GM21786 (cell line): ENCODE data around the gene TCF20.

Source experiments
- ATAC-seq: cut with Tn5 transposase; IDR thresholded peaks from one replicate; pipeline ENCODE4 v1.9.1; 2021; ENCODE audit not compliant: unreplicated experiment

Gene TCF20

DNA sequence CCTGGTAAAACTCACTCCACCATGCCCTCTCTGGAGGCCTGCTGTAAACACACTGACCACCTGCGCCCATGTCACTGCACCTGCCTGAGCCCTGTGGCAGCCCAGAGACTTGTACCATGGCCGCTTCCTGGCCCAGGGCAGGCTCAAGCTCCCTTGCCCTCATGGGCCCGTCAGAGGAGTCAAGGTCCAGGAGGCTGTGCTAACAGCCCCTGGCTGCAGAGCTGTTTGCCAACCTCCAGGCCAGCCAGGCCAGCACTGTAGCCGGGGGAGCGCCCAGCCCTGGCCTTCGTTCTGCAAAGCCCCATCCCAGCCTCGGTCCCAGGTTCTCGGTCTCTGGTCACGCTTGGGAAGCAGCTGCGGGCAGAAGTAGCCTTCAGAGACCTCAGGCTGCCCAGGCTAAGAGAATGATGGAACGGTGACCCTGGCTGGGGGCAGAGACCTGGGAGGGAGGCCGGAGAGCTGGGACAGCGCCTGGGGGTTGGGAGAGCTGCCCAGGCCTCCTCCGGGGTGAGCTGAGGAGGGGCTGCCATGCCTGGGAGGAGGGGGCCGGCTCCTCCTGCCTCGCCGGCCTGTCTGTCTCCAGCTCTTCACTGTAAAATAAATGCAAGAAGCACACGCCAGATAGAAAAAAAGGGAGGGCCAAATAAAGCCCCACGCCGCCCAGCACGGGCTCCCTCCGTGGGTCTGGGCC lies 11.9 kb upstream of the TCF20 start:
- no peak for ATAC-seq

DNA sequence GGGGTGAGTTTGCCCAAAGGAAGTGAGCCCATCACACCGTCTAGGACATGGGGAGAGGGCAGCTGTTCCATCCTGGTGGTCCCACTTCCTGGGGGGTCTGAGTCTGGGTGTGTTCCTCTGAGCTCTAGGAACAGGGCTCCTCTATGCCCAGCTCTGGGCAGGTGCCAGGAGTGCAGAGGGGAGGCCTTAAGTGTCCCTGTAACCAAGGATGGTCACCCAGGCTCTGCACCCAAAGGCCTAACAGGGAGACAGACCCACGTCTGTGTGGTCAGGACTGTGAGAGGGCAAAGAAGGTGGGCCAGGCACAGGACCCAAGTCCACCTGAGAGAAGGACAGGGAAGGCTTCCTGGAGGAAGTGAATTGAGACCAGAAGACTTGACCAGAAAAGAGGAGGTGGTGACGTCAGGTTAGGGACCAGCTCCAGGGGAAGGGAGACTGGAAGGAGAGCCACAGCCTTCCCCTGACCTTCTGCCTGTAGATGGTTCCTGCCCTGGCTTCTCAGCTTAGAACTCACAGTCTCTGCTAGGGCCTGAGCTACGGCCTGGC lies 11.3 kb upstream of the TCF20 start:
- no peak for ATAC-seq

- ATAC-seq: no peak
These were observed 10.8 kb upstream of the TCF20 start for GRCh38 chr22:42281284-42281683.

- no peak for ATAC-seq
These were observed 10.4 kb upstream of the TCF20 start for GRCh38 chr22:42280836-42281235.

- ATAC-seq: no peak
These were observed 9.7 kb upstream of the TCF20 start for GRCh38 chr22:42280140-42280539.

- no peak for ATAC-seq
These were observed 9.1 kb upstream of the TCF20 start for GRCh38 chr22:42279425-42280020.

DNA sequence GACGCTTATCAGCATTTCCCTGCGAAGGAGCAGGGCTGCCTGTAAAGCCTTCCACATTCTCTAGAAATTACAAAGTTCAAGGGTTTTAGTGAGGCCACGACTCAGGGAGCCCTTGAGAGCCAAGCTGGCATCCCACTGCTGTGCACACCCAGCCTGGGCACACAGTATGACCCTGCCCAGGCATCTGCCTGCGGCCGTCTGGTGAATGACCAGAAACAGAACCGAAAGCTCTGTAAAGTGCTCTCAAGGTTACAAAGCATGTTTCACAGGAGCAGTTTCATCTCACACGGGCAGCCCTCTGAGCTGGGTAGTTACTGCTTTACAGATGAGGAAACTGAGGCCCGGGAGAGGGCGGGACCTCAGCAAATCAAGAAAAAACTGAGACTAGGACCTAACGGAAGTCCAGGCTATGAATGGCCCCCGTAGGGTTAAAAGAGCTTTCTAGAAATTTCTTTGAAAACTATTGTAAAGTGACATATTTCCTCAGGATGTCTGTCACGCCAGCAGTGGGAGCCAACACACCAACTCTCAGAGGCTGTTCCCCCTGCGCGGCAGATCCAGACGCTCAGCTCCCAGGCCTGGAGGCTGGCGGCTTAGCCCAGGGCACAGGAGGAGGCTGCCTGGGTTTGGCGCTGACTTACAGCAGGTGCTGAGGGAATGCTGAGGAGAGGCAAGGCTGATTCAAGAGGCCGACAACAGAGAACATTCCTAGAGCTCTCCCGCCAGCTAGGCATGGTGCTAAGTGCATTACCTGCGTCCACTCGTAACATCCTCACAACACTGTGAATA lies 7.7 kb upstream of the TCF20 start:
- no peak for ATAC-seq

DNA sequence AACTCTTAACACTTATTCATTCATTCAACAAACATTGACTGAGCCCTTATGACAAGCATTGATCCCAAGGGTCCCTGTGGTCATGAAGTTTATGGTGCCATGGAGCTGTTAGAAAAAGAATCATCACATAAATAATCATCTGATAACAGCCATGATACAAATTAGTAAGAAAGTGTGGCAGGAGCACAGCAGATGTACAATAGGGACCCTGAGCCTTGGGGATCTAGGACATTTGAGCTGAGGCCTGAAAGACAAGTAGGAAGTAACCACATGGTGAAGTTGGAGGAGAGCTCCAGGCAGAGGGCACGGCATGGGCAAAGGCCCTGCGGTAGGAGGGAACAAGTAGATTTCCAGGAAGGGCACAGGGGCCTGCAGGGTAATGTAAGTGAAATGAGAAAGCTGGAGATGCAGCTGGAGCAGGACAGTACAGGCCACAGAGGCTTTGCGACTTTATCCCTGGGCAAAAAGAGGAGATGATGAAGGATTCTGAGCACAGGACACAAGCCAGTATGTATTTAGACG lies 6.8 kb upstream of the TCF20 start:
- no peak for ATAC-seq

DNA sequence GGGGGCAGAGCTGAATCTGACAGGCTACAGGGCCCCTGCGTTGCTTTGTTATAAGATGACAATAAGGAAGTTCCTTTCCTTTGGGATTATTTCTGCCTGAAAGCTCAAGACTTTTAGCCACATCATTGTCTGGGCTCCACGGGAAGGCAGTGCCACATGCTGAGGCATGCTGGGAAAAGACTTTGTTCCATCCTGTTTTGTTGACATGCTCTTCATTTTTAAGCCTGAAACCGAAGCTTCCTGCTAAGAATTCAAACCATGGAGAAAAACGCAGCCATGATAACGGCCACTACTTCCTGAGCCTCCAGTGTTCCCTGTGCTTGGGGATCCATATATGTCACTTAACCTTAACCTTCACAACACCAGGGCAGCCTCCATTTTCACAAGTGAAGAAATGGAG lies 5.5 kb upstream of the TCF20 start:
- no peak for ATAC-seq

DNA sequence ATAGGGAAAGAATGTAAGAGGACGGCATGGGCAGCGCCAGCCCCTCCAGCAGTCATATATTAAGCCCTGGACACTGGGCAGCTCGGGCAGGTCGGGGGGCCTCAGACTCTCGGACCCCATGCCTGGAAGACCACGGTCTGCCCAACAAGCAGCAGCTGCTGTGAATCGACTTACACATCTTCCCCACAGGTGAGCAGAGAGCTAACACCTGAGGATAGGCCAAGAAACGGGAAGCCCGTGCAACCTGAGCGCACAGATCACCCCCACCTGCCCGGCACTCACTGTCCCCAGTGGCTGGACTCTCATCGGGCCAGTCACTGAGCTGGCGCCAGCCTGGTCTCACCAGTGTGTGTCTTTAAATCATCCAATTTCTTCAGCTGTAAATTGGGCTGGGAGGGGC lies 4.7 kb upstream of the TCF20 start:
- no peak for ATAC-seq

- ATAC-seq: no peak
These were observed 3.5 kb upstream of the TCF20 start for GRCh38 chr22:42273855-42274451.

DNA sequence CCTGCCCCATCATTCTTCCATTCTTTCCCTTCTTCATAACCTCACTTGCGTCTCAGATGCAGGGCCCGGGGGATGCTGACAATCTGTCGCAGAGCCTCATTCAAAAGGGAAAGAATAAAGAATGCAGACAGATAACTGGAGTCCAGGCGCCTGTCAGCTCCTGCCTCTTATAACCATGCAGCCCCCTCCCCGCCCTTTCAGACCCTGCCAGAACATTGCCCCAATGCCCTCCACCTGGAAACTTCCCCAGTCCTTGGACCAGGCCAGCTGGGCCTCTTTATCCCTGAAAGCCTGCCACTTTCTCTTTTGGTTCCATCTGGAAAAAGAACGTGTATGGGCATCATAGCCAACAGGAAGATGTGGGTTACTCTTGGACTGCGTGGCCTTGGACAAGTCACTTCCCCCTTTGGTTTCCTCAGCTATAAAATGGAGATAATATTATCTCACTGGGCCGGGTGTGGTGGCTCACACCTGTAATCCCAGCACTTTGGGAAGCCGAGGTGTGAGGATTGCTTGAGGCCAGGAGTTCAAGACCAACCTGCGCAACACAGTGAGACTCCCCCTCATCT lies 2.1 kb upstream of the TCF20 start:
- ATAC-seq: no peak

GRCh38 chr22:42271906-42272305 lies 1.5 kb upstream of the TCF20 start:
- no peak for ATAC-seq

- ATAC-seq: no peak
These were observed 849 bp upstream of the TCF20 start for GRCh38 chr22:42271191-42271813.

GRCh38 chr22:42270176-42270509 lies 310 bp downstream of the TCF20 start:
- ATAC-seq: peak; percentile 27

GRCh38 chr22:42269432-42270175 lies 849 bp downstream of the TCF20 start:
- ATAC-seq: peak; percentile 49

DNA sequence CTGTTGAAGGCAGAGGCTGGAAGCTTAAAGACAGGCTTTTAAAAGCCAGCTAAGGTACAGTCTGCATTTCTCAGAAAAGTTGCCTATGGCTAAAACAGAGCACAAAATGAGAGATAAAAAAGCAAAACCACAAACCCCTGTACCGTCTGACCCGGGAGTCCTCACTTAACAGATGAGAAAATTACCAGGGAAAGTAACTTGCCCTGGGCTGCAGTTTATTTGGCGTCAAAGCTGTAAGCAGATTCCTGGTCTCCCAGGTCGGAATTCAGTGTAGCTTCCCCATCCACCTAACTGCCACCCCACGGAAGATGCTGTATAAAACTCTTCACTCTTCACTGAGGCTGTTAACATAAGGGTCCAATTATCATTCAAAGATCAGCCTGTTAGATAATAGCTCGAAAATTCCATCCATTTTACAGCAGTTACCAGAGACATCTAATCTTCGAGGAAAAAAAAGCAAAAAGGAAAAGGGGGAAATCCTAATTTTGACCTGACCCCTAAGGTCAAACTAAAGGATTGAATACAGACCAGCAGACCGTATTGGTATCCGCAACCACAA lies 1.5 kb downstream of the TCF20 start:
- no peak for ATAC-seq

- ATAC-seq: no peak
These were observed 5.1 kb downstream of the TCF20 start for GRCh38 chr22:42265321-42265720.

GRCh38 chr22:42263944-42264343 lies 6.5 kb downstream of the TCF20 start:
- no peak for ATAC-seq

- ATAC-seq: no peak
These were observed 7.5 kb downstream of the TCF20 start for GRCh38 chr22:42262964-42263363.
